ENCODE measurements around the gene MOGAT2.

MOGAT2 gene

DNA sequence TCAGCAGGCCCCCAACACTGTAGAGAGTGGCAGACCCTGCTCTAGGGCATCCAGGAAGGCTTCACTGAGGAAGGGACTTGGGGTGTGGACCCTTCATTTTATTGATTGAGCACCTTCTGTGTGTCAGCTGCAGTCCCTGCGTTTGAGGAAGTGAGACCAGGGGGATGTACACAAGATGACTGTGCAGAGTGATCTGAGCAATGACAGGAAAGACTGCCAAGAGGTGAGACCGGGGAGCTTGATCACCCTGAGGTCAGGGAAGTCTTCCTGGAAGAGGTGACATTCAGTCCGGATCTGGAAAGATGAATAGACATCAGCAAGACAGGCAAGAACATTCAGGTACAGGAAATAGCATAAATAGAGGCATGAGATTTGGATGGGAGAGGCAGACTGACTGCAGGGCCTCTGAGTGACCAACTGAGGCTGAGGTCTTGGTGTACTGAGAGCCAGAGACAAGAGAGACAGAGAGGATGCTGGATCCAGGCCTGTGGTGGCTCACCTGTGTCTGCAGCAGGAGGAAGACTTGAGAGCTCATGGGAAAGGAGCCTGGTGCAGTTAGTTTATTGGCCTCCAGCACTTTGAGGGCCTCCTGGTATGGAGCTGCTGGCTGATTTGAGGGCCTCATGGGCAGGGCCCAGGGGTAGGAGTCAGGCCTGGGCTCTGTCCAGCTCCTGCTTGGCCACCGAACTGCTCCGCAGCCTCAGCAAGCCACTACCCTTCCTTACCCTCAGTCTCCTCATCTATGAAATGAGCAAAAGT, 56.1 kb downstream of the MOGAT2 start:
- no peak overlapping the region for H2AFZ ChIP-seq (ENCODE audit: low read length)
- no peaks in the 10 kb centered on the region for H4K20me1 ChIP-seq (ENCODE audit: insufficient read depth, low read length)
- H3K4me1 ChIP-seq (ENCODE audit: insufficient read depth, low read length, severe bottlenecking) = peaks cover 30% of the 10 kb centered on the region
- H3K36me3 ChIP-seq (ENCODE audit: insufficient read depth, low read length) = no peaks in the 10 kb centered on the region
- no peak overlapping the region for H3K4me2 ChIP-seq (ENCODE audit: low read length)
- H3K27me3 ChIP-seq (ENCODE audit: insufficient read depth, low read length) = 0 out of 2 replicates have a peak, but pooled peaks cover 6% of the 10 kb centered on the region
- H3K79me2 ChIP-seq (ENCODE audit: insufficient read depth, low read length) = no peaks in the 10 kb centered on the region
- no peaks in the 10 kb centered on the region for H3K9me3 ChIP-seq (ENCODE audit: low read length)
- no peak overlapping the region for H3K4me3 ChIP-seq (ENCODE audit: low read depth, low read length, poor library complexity, severe bottlenecking)
- H3K9me2 ChIP-seq (ENCODE audit: low read depth, low read length) = no peaks in the 10 kb centered on the region
- H3K9ac ChIP-seq (ENCODE audit: low read length) = no peak overlapping the region
- H3F3A ChIP-seq (ENCODE audit: insufficient read depth, low read length) = no peaks in the 10 kb centered on the region
- TF ChIP-seq, protein P1, sequence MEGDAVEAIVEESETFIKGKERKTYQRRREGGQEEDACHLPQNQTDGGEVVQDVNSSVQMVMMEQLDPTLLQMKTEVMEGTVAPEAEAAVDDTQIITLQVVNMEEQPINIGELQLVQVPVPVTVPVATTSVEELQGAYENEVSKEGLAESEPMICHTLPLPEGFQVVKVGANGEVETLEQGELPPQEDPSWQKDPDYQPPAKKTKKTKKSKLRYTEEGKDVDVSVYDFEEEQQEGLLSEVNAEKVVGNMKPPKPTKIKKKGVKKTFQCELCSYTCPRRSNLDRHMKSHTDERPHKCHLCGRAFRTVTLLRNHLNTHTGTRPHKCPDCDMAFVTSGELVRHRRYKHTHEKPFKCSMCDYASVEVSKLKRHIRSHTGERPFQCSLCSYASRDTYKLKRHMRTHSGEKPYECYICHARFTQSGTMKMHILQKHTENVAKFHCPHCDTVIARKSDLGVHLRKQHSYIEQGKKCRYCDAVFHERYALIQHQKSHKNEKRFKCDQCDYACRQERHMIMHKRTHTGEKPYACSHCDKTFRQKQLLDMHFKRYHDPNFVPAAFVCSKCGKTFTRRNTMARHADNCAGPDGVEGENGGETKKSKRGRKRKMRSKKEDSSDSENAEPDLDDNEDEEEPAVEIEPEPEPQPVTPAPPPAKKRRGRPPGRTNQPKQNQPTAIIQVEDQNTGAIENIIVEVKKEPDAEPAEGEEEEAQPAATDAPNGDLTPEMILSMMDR (IDR thresholded peaks at IDR 0.05; ENCODE audit: low read length) = no peak
- no peak for TF ChIP-seq EZH2 (IDR thresholded peaks at IDR 0.05; ENCODE audit: borderline replicate concordance, low read length)
- peak overlapping the region; percentile 36 for H3K27ac ChIP-seq (ENCODE audit: low read depth, low read length, poor library complexity, severe bottlenecking)

DNA sequence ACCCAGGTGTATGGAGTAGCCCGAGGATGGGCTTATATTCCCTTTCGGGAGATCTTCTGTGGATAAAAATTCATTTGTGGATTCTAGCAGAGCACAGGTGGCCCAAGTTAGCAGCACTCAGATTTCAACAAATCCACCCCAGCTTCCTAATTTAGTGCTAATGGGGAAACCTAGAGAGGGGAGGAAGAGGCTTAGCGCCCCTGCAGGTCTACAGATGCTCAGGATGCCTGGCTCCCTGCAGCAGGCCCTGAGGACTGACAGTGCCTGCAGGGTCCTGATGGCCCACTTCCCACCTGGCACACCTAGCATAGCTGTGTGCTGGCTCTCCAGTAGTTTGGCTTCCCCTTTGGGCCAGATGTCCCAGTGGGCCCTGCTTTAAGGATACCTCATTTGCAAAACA, 57.4 kb downstream of the MOGAT2 start:
- H3K4me1 ChIP-seq (ENCODE audit: insufficient read depth, low read length, severe bottlenecking) = peaks cover 20% of the 10 kb centered on the region

DNA sequence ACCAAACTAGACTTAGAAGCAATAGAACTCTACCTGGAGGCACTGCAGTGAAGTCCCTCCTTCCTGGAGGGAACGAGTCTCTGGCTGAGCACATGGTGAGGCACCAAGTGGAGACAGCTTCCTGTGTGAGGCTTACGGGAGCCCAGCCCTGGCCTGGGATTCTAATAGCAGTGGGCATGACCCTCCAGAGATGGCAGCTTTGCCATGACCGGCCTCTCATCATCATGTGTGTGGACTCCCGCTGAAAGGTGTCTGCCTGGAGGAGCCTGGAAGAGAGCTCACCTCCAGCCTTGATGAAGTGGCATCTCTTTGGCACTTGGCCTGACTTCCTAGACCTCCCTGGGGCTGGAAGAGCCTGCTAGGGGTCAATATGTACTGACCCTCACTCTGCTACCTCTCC, 58.9 kb downstream of the MOGAT2 start:
- H3K36me3 ChIP-seq (ENCODE audit: insufficient read depth, low read length) = no peaks in the 10 kb centered on the region
- H3K27ac ChIP-seq (ENCODE audit: low read depth, low read length, poor library complexity, severe bottlenecking) = no peak overlapping the region
- peaks cover 20% of the 10 kb centered on the region for H3K4me1 ChIP-seq (ENCODE audit: insufficient read depth, low read length, severe bottlenecking)
- no peak overlapping the region for H3K4me3 ChIP-seq (ENCODE audit: low read depth, low read length, poor library complexity, severe bottlenecking)
- TF ChIP-seq, protein P1 (IDR thresholded peaks at IDR 0.05; ENCODE audit: low read length) = no peak
- TF ChIP-seq EZH2 (IDR thresholded peaks at IDR 0.05; ENCODE audit: borderline replicate concordance, low read length) = no peak
- H3F3A ChIP-seq (ENCODE audit: insufficient read depth, low read length) = no peaks in the 10 kb centered on the region
- H3K9me2 ChIP-seq (ENCODE audit: low read depth, low read length) = no peaks in the 10 kb centered on the region
- no peak overlapping the region for H2AFZ ChIP-seq (ENCODE audit: low read length)
- no peaks in the 10 kb centered on the region for H3K79me2 ChIP-seq (ENCODE audit: insufficient read depth, low read length)
- no peaks in the 10 kb centered on the region for H3K27me3 ChIP-seq (ENCODE audit: insufficient read depth, low read length)
- H3K9me3 ChIP-seq (ENCODE audit: low read length) = no peaks in the 10 kb centered on the region
- no peaks in the 10 kb centered on the region for H4K20me1 ChIP-seq (ENCODE audit: insufficient read depth, low read length)
- no peak overlapping the region for H3K9ac ChIP-seq (ENCODE audit: low read length)
- H3K4me2 ChIP-seq (ENCODE audit: low read length) = no peak overlapping the region

More for the DNA sequence above, 57.4 kb downstream of the MOGAT2 start:
- Histone ChIP-seq H3K27me3 (ENCODE audit: insufficient read depth, low read length) (no peaks in the 10 kb centered on the region), H3K4me3 (ENCODE audit: low read depth, low read length, poor library complexity, severe bottlenecking) (no peak overlapping the region), H3K79me2 (ENCODE audit: insufficient read depth, low read length) (no peaks in the 10 kb centered on the region), H3K27ac (ENCODE audit: low read depth, low read length, poor library complexity, severe bottlenecking) (no peak overlapping the region), H3K9me3 (ENCODE audit: low read length) (no peaks in the 10 kb centered on the region), H3K4me2 (ENCODE audit: low read length) (no peak overlapping the region), H3K36me3 (ENCODE audit: insufficient read depth, low read length) (no peaks in the 10 kb centered on the region), H4K20me1 (ENCODE audit: insufficient read depth, low read length) (no peaks in the 10 kb centered on the region), H3K9ac (ENCODE audit: low read length) (no peak overlapping the region), H3K9me2 (ENCODE audit: low read depth, low read length) (no peaks in the 10 kb centered on the region), H3F3A (ENCODE audit: insufficient read depth, low read length) (no peaks in the 10 kb centered on the region), H2AFZ (ENCODE audit: low read length) (no peak overlapping the region)
- TF ChIP-seq, protein P1 (IDR thresholded peaks at IDR 0.05; ENCODE audit: low read length) = peak; percentile 23
- TF ChIP-seq EZH2 (IDR thresholded peaks at IDR 0.05; ENCODE audit: borderline replicate concordance, low read length) = no peak
